Measurements from ENCODE around the gene MBOAT2.

GRCh38 chr2:8983571-8983970, 19.9 kb downstream of the MBOAT2 start:
- TF ChIP-seq, protein P1, sequence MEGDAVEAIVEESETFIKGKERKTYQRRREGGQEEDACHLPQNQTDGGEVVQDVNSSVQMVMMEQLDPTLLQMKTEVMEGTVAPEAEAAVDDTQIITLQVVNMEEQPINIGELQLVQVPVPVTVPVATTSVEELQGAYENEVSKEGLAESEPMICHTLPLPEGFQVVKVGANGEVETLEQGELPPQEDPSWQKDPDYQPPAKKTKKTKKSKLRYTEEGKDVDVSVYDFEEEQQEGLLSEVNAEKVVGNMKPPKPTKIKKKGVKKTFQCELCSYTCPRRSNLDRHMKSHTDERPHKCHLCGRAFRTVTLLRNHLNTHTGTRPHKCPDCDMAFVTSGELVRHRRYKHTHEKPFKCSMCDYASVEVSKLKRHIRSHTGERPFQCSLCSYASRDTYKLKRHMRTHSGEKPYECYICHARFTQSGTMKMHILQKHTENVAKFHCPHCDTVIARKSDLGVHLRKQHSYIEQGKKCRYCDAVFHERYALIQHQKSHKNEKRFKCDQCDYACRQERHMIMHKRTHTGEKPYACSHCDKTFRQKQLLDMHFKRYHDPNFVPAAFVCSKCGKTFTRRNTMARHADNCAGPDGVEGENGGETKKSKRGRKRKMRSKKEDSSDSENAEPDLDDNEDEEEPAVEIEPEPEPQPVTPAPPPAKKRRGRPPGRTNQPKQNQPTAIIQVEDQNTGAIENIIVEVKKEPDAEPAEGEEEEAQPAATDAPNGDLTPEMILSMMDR (conservative IDR thresholded peaks at IDR 0.05; ENCODE audit: low read depth, low read length) = no peak
- TF ChIP-seq EZH2 (IDR thresholded peaks at IDR 0.05; ENCODE audit: borderline replicate concordance, low read depth, low read length, poor library complexity, severe bottlenecking) = no peak
